Measurements from ENCODE around the gene MGRN1. TPM values are rescaled to one million over a fixed set of nuclear protein-coding genes. Genes with fewer than 3 reads are reported as not detected.

The MGRN1 gene
- total and polyA plus RNA-seq, 2 of the 13 experiments (the other 11 are each of a cell fraction or from before 2014, with no cell fraction given), result 11.9 to 12.6 TPM

DNA sequence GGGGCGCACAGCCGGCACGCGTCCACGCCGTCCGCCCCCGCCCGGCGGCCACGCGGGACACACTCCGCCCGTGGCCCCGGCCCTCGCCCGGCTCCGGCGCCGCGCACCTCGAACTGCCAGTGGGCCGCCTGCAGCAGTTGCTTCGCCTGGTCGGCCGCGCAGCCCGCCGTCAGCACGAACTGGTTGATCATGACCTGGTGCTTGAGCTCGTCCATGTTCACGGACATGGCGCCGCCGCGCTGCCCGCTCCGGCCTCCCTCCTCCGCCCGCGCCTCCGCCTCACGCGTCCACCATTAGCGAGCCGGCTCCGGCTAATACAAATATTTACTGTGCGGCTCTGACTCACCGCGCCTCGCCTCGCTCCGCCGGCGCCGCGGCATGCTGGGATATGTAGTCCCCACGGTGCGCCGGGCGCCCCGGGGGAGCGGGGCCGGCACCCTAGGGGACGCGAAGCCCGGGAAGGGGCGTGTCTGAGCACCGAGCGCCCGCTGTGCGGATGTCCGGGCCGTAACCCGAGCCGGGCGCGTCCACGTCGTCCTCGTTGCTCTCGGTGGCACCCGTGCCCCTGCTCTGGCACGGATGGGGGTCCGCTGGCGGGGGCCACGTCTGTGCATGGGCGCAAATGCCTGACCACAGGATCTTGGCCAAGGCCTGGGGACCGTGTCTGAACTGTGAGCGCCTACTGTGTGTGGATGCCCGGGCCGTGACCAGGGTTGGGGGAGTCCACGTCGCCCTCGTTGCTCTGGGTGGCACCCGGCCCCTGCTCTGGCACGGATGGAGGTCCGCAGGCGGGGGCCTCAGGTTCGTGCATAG lies 9.8 kb upstream of the MGRN1 start, which contains the start of gene UBALD1 (continued):
- TF ChIP-seq, protein P1, sequence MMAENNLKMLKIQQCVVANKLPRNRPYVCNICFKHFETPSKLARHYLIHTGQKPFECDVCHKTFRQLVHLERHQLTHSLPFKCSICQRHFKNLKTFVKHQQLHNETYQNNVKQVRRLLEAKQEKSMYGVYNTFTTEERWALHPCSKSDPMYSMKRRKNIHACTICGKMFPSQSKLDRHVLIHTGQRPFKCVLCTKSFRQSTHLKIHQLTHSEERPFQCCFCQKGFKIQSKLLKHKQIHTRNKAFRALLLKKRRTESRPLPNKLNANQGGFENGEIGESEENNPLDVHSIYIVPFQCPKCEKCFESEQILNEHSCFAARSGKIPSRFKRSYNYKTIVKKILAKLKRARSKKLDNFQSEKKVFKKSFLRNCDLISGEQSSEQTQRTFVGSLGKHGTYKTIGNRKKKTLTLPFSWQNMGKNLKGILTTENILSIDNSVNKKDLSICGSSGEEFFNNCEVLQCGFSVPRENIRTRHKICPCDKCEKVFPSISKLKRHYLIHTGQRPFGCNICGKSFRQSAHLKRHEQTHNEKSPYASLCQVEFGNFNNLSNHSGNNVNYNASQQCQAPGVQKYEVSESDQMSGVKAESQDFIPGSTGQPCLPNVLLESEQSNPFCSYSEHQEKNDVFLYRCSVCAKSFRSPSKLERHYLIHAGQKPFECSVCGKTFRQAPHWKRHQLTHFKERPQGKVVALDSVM (CRISPR knock-in tag; IDR thresholded peaks at IDR 0.05), result peak; percentile 56; the same call in 1 of the 2 replicates
- TF ChIP-seq ZZZ3 (CRISPR knock-in tag; IDR thresholded peaks at IDR 0.05; ENCODE audit: borderline replicate concordance) (peak; percentile 67; the same call in 1 of the 2 replicates), BHLHE40 (IDR thresholded peaks at IDR 0.05; ENCODE audit: low read length) (peak; percentile 56; the same call in 1 of the 2 replicates), RELA (CRISPR knock-in tag; IDR thresholded peaks at IDR 0.05) (no peak), ZNF17 (CRISPR knock-in tag; IDR thresholded peaks at IDR 0.05) (no peak), ZNF564 (CRISPR knock-in tag; IDR thresholded peaks at IDR 0.05) (no peak), RARG (CRISPR knock-in tag; IDR thresholded peaks at IDR 0.05; ENCODE audit: low read depth) (peak; percentile 28; the same call in 1 of the 2 replicates), PRPF4 (IDR thresholded peaks at IDR 0.05; ENCODE audit: low read depth, low read length, poor library complexity, severe bottlenecking) (no peak), HES4 (CRISPR knock-in tag; IDR thresholded peaks at IDR 0.05; ENCODE audit: borderline replicate concordance) (0 out of 2 replicates have a peak, but pooled peaks have one; percentile 16), ZFP36L2 (CRISPR knock-in tag; IDR thresholded peaks at IDR 0.05) (no peak)
- TF ChIP-seq, protein P2, sequence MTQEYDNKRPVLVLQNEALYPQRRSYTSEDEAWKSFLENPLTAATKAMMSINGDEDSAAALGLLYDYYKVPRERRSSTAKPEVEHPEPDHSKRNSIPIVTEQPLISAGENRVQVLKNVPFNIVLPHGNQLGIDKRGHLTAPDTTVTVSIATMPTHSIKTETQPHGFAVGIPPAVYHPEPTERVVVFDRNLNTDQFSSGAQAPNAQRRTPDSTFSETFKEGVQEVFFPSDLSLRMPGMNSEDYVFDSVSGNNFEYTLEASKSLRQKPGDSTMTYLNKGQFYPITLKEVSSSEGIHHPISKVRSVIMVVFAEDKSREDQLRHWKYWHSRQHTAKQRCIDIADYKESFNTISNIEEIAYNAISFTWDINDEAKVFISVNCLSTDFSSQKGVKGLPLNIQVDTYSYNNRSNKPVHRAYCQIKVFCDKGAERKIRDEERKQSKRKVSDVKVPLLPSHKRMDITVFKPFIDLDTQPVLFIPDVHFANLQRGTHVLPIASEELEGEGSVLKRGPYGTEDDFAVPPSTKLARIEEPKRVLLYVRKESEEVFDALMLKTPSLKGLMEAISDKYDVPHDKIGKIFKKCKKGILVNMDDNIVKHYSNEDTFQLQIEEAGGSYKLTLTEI (CRISPR knock-in tag; conservative IDR thresholded peaks at IDR 0.05), result no peak
- TF ChIP-seq, protein P3, sequence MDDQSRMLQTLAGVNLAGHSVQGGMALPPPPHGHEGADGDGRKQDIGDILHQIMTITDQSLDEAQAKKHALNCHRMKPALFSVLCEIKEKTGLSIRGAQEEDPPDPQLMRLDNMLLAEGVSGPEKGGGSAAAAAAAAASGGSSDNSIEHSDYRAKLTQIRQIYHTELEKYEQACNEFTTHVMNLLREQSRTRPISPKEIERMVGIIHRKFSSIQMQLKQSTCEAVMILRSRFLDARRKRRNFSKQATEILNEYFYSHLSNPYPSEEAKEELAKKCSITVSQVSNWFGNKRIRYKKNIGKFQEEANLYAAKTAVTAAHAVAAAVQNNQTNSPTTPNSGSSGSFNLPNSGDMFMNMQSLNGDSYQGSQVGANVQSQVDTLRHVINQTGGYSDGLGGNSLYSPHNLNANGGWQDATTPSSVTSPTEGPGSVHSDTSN (CRISPR knock-in tag; IDR thresholded peaks at IDR 0.05; ENCODE audit: borderline replicate concordance), result no peak
- TF ChIP-seq, protein P4, sequence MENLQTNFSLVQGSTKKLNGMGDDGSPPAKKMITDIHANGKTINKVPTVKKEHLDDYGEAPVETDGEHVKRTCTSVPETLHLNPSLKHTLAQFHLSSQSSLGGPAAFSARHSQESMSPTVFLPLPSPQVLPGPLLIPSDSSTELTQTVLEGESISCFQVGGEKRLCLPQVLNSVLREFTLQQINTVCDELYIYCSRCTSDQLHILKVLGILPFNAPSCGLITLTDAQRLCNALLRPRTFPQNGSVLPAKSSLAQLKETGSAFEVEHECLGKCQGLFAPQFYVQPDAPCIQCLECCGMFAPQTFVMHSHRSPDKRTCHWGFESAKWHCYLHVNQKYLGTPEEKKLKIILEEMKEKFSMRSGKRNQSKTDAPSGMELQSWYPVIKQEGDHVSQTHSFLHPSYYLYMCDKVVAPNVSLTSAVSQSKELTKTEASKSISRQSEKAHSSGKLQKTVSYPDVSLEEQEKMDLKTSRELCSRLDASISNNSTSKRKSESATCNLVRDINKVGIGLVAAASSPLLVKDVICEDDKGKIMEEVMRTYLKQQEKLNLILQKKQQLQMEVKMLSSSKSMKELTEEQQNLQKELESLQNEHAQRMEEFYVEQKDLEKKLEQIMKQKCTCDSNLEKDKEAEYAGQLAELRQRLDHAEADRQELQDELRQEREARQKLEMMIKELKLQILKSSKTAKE (CRISPR knock-in tag; IDR thresholded peaks at IDR 0.05; ENCODE audit: borderline replicate concordance), result peak; percentile 78; the same call in 1 of the 2 replicates
- TF ChIP-seq, protein P5, sequence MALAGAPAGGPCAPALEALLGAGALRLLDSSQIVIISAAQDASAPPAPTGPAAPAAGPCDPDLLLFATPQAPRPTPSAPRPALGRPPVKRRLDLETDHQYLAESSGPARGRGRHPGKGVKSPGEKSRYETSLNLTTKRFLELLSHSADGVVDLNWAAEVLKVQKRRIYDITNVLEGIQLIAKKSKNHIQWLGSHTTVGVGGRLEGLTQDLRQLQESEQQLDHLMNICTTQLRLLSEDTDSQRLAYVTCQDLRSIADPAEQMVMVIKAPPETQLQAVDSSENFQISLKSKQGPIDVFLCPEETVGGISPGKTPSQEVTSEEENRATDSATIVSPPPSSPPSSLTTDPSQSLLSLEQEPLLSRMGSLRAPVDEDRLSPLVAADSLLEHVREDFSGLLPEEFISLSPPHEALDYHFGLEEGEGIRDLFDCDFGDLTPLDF (CRISPR knock-in tag; IDR thresholded peaks at IDR 0.05), result peak; percentile 69; the same call in 1 of the 2 replicates

Data from HepG2 (cell line).